ENCODE measurements around the gene RNU6-9.

GRCh38 chr19:926589-927350 lies 33.5 kb downstream of the RNU6-9 start:
- TF ChIP-seq CTCF (IDR thresholded peaks at IDR 0.05) (no peak), E2F1 (CRISPR knock-in tag; IDR thresholded peaks at IDR 0.05) (no peak), ZNF232 (CRISPR knock-in tag; IDR thresholded peaks at IDR 0.05) (no peak), USF1 (CRISPR knock-in tag; IDR thresholded peaks at IDR 0.05) (no peak), ETV6 (CRISPR knock-in tag; IDR thresholded peaks at IDR 0.05) (no peak), ZBTB21 (CRISPR knock-in tag; IDR thresholded peaks at IDR 0.05; ENCODE audit: borderline replicate concordance) (no peak), TP53 (CRISPR knock-in tag; IDR thresholded peaks at IDR 0.05) (no peak), USF2 (CRISPR knock-in tag; IDR thresholded peaks at IDR 0.05) (no peak), E2F4 (CRISPR knock-in tag; IDR thresholded peaks at IDR 0.05; ENCODE audit: borderline replicate concordance, low read depth) (no peak), CREB1 (CRISPR knock-in tag; IDR thresholded peaks at IDR 0.05) (no peak), KAT7 (CRISPR knock-in tag; IDR thresholded peaks at IDR 0.05; ENCODE audit: borderline replicate concordance) (no peak), SMAD3 (CRISPR knock-in tag; IDR thresholded peaks at IDR 0.05; ENCODE audit: borderline replicate concordance) (no peak), ATF3 (CRISPR knock-in tag; conservative IDR thresholded peaks at IDR 0.05) (no peak)

All from WTC11 (cell line).